SK-N-SH treated with all-trans-retinoic acid at 6 μM for 48 hours (cell line): ENCODE data around the gene SEPTIN8.

ENCODE experiments used
- ARNTL ChIP-seq: fragments of 450-650 bp; formaldehyde crosslinking; IDR thresholded peaks from 2 replicates; pipeline ENCODE4 v1.5.0; 2020; ENCODE audit warnings: low read depth, mild to moderate bottlenecking, moderate library complexity, borderline replicate concordance
- GLIS3 ChIP-seq: fragments of 250-450 bp; sonication (Bioruptor Pico); IDR thresholded peaks from 2 replicates; pipeline ENCODE4 v1.5.0; 2020; ENCODE audit warnings: mild to moderate bottlenecking, moderate library complexity
- OSR1 ChIP-seq: fragments of 250-450 bp; sonication (Bioruptor Pico); IDR thresholded peaks from 2 replicates; pipeline ENCODE4 v1.8.0; 2022; ENCODE audit warnings: moderate library complexity, mild to moderate bottlenecking, inconsistent platforms
- ZC3H10 ChIP-seq: fragments of 250-450 bp; sonication (Bioruptor Pico); IDR thresholded peaks from 2 replicates; pipeline ENCODE4 v1.5.1; 2021; ENCODE audit warnings: mild to moderate bottlenecking, moderate library complexity
- ZFP30 ChIP-seq: fragments of 450-650 bp; formaldehyde crosslinking; IDR thresholded peaks from 2 replicates; pipeline ENCODE4 v1.5.0; 2022; ENCODE audit warnings: mild to moderate bottlenecking, moderate library complexity
- ZNF70 ChIP-seq: fragments of 450-650 bp; formaldehyde crosslinking; IDR thresholded peaks from 2 replicates; pipeline ENCODE4 v1.5.0; 2020; ENCODE audit warnings: mild to moderate bottlenecking, moderate library complexity

GRCh38 chr5:132764671-132765238 lies 12.3 kb downstream of the SEPTIN8 start:
- TF ChIP-seq ZFP30 (CRISPR knock-in tag) = no peak
- no peak for TF ChIP-seq ZNF70 (CRISPR knock-in tag)
- TF ChIP-seq ZC3H10 (CRISPR knock-in tag) = no peak
- no peak for TF ChIP-seq ARNTL (CRISPR knock-in tag)
- no peak for TF ChIP-seq GLIS3 (CRISPR knock-in tag)
- no peak for TF ChIP-seq OSR1
